MM.1S (cell line): Measurements from ENCODE around the gene WDR74.
"Not testable (repeated sequence)": the region's sequence is repeated elsewhere in the genome, so short reads cannot be mapped to it uniquely, and the experiment has no call there.

Source experiments
- CTCF ChIP-seq: fragments of 300-600 bp; sonication (generic); IDR thresholded peaks from 2 replicates; pipeline ENCODE4 v1.5.1; 2016; ENCODE audit warnings: antibody characterized with exemption, low read length, mixed read lengths
- EZH2phosphoT487 ChIP-seq: fragments of 300-600 bp; sonication (generic); IDR thresholded peaks from 2 replicates; pipeline ENCODE4 v1.6.1; 2018; ENCODE audit warnings: antibody characterized with exemption, low read length

GRCh38 chr11:62842891-62843290 is 3.5 kb upstream of the WDR74 start:
- not testable (repeated sequence) for TF ChIP-seq CTCF, EZH2phosphoT487
